Calu3 (cell line): ENCODE results near the gene MEX3D. TPM values are rescaled to one million over a fixed set of nuclear protein-coding genes. Genes with fewer than 3 reads are reported as not detected.

Experiments used
- BruUV-seq: library from RNA; stranded (reverse); fragments of 400-500 nt; replicated peaks from 2 replicates; lab custom pipeline; 2021; lab: Mats Ljungman, UMichigan
- CTCF ChIA-PET: fragments of 300-600 bp; sonication (Branson Sonifier 250); formaldehyde crosslinking; loops from one replicate; lab custom pipeline; 2022; ENCODE audit warnings: antibody characterized with exemption; lab: Charles Lee
- DNase-seq: peaks from one replicate; pipeline ENCODE4 v3.0.0; 2022
- H3K27ac Mint-ChIP-seq: one replicate; pipeline ENCODE4 v1.8.0; 2022; ENCODE audit warnings: mixed read lengths; ENCODE audit not compliant: unreplicated experiment
- H3K27me3 Mint-ChIP-seq: one replicate; pipeline ENCODE4 v1.8.0; 2022; ENCODE audit warnings: mixed read lengths; ENCODE audit not compliant: unreplicated experiment
- H3K36me3 Mint-ChIP-seq: one replicate; pipeline ENCODE4 v1.8.0; 2022; ENCODE audit warnings: mild to moderate bottlenecking, moderate library complexity, mixed read lengths; ENCODE audit not compliant: insufficient read depth, unreplicated experiment
- H3K4me1 Mint-ChIP-seq: one replicate; pipeline ENCODE4 v1.8.0; 2022; ENCODE audit warnings: mild to moderate bottlenecking, low read depth, mixed read lengths; ENCODE audit not compliant: unreplicated experiment
- H3K4me3 Mint-ChIP-seq: one replicate; pipeline ENCODE4 v1.8.0; 2022; ENCODE audit warnings: mild to moderate bottlenecking, low read depth, moderate library complexity, mixed read lengths; ENCODE audit not compliant: unreplicated experiment
- H3K9me3 Mint-ChIP-seq: one replicate; pipeline ENCODE4 v1.8.0; 2022; ENCODE audit warnings: low read depth, mixed read lengths; ENCODE audit not compliant: unreplicated experiment
- CTCF ChIP-seq: fragments of 200-600 bp; IDR thresholded peaks from one replicate; pipeline ENCODE4 v1.8.0; 2022; ENCODE audit warnings: antibody characterized with exemption; ENCODE audit not compliant: unreplicated experiment
- intact Hi-C: fragments of 100-400 bp; cut with micrococcal nuclease; formaldehyde crosslinking; loops from one replicate; pipeline ENCODE4 v1.10.0; 2022; ENCODE audit not compliant: unreplicated experiment
- total RNA-seq: library from RNA; stranded (reverse); gene quantifications from 2 replicates; pipeline ENCODE4 v1.2.3, GENCODE V29; 2022

The MEX3D gene
- total RNA-seq, 1 experiment from 2014 or later = 41.4 TPM

- H3K4me3 Mint-ChIP-seq = peak overlapping the region; percentile 37
- H3K36me3 Mint-ChIP-seq = peaks cover 8% of the 10 kb centered on the region
- CTCF ChIA-PET = interaction anchor here (0.9 kb wide), 1 partner anchor 20 kb away, joined by 3 read pairs; no protein-coding TSS in a partner anchor
- intact Hi-C loops = no loop called here
- H3K27ac Mint-ChIP-seq = no peak overlapping the region
- no peaks in the 10 kb centered on the region for H3K9me3 Mint-ChIP-seq
- no TSS peak for BruUV-seq
- peak; percentile 72 for DNase-seq
- no peaks in the 10 kb centered on the region for H3K4me1 Mint-ChIP-seq
- TF ChIP-seq CTCF = peak; percentile 58
- peaks cover 7% of the 10 kb centered on the region for H3K27me3 Mint-ChIP-seq
Observed at GRCh38 chr19:1513499-1514294, 54.4 kb downstream of the MEX3D start.

- BruUV-seq = no TSS peak
- peaks cover 9% of the 10 kb centered on the region for H3K36me3 Mint-ChIP-seq
- H3K9me3 Mint-ChIP-seq = no peaks in the 10 kb centered on the region
- CTCF ChIA-PET = interaction anchor here (0.9 kb wide), 1 partner anchor 20 kb away, joined by 3 read pairs; no protein-coding TSS in a partner anchor
- intact Hi-C loops = no loop called here
- DNase-seq = peak; percentile 71
- peaks cover 7% of the 10 kb centered on the region for H3K27me3 Mint-ChIP-seq
- no peak for TF ChIP-seq CTCF
- H3K27ac Mint-ChIP-seq = no peak within 1 kb of the TSS
- peak within 1 kb of the TSS; percentile 49 for H3K4me3 Mint-ChIP-seq
- H3K4me1 Mint-ChIP-seq = no peaks in the 10 kb centered on the region
Observed at GRCh38 chr19:1512671-1513498, 55.2 kb downstream of the MEX3D start, which contains the start of gene ADAMTSL5. TSS of gene ADAMTSL5 (minus strand) at chr19:1513019. CDS start at chr19:1510943, 2,076 bp downstream.

- H3K27ac Mint-ChIP-seq = no peak overlapping the region
- intact Hi-C loops = no loop called here
- BruUV-seq = no TSS peak
- no peak for DNase-seq
- peaks cover 7% of the 10 kb centered on the region for H3K27me3 Mint-ChIP-seq
- H3K9me3 Mint-ChIP-seq = no peaks in the 10 kb centered on the region
- peaks cover 14% of the 10 kb centered on the region for H3K36me3 Mint-ChIP-seq
- TF ChIP-seq CTCF = no peak
- peak overlapping the region; percentile 49 for H3K4me3 Mint-ChIP-seq
- H3K4me1 Mint-ChIP-seq = no peaks in the 10 kb centered on the region
- CTCF ChIA-PET = no interaction called here
Observed at GRCh38 chr19:1511318-1512317, 56.5 kb downstream of the MEX3D start.
